ENCODE data around the gene GRIFIN. TPM values are rescaled to one million over a fixed set of nuclear protein-coding genes. Genes with fewer than 3 reads are reported as not detected.

Gene GRIFIN
- polyA plus RNA-seq, 1 donor (not counting 4 experiments of a cell fraction or from before 2014, with no cell fraction given): not detected

DNA sequence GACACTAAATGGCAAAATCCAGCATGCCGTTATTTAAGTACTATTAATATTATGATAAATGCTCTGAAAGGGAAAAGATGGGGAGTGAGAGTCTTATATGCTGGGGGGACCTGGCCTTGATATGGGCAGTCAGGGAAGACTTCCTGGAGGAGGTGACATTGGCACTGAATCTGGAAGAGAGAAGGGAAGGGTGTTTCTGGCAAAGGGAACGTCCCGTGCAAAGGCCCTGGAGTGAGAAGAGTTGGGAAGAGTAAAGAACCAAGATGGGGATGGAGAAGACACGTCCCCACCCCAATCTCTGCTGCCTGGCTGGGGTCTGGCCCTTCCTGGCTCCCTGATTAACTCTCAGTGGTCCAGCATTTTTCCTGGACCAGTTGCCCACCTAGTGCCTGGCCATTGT lies 5.0 kb upstream of the GRIFIN start:
- Histone ChIP-seq H3K9me1 (ENCODE audit: control insufficient read depth, extremely low read depth, insufficient read depth, low read length) (no peaks in the 10 kb centered on the region), H3K9me3 (ENCODE audit: control insufficient read depth, low read depth, low read length) (no peaks in the 10 kb centered on the region), H3K4me3 (ENCODE audit: control insufficient read depth in 2 of 3, extremely low read depth in 1 of 3, insufficient read depth in 2 of 3, low read depth in 1 of 3, low read length in 3 of 3) (no peak overlapping the region), H3K4me2 (ENCODE audit: control insufficient read depth, extremely low read depth, insufficient read depth, low read depth, low read length) (no peak overlapping the region), H3K79me2 (ENCODE audit: control insufficient read depth, insufficient read depth, low read length) (no peaks in the 10 kb centered on the region), H3K27me3 (ENCODE audit: control insufficient read depth, extremely low read depth, insufficient read depth, low read length) (peaks cover 25% of the 10 kb centered on the region), H2AFZ (ENCODE audit: control insufficient read depth, low read length) (no peak overlapping the region), H4K20me1 (ENCODE audit: control insufficient read depth, extremely low read depth, insufficient read depth, low read length) (no peaks in the 10 kb centered on the region), H3K4me1 (ENCODE audit: control insufficient read depth, extremely low read depth, insufficient read depth, low read length) (no peaks in the 10 kb centered on the region), H3K9ac (ENCODE audit: control insufficient read depth, extremely low read depth, insufficient read depth, low read length) (no peak overlapping the region), H3K27ac (ENCODE audit: control insufficient read depth, insufficient read depth, low read length) (no peak overlapping the region), H3K36me3 (ENCODE audit: control insufficient read depth in 2 of 2, extremely low read depth in 1 of 2, insufficient read depth in 2 of 2, low read length in 2 of 2) (no peaks in the 10 kb centered on the region)
- TF ChIP-seq EZH2 (IDR thresholded peaks at IDR 0.05; ENCODE audit: low read length): no peak
- TF ChIP-seq, protein P1, sequence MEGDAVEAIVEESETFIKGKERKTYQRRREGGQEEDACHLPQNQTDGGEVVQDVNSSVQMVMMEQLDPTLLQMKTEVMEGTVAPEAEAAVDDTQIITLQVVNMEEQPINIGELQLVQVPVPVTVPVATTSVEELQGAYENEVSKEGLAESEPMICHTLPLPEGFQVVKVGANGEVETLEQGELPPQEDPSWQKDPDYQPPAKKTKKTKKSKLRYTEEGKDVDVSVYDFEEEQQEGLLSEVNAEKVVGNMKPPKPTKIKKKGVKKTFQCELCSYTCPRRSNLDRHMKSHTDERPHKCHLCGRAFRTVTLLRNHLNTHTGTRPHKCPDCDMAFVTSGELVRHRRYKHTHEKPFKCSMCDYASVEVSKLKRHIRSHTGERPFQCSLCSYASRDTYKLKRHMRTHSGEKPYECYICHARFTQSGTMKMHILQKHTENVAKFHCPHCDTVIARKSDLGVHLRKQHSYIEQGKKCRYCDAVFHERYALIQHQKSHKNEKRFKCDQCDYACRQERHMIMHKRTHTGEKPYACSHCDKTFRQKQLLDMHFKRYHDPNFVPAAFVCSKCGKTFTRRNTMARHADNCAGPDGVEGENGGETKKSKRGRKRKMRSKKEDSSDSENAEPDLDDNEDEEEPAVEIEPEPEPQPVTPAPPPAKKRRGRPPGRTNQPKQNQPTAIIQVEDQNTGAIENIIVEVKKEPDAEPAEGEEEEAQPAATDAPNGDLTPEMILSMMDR (optimal IDR thresholded peaks at IDR 0.05 in 1 of 3, IDR thresholded peaks at IDR 0.05 in 1 of 3, conservative IDR thresholded peaks at IDR 0.05 in 1 of 3; ENCODE audit: extremely low read depth in 1 of 3, insufficient read depth in 2 of 3, low read length in 3 of 3): no peak
- no peak for FAIRE-seq
- dilution Hi-C loops (cut with MboI; ENCODE audit: extremely low pct_ligation_motif_present, low sequenced_read_pairs): no loop called here
- DNase-seq (ENCODE audit: low read depth, low spot score): no peak

DNA sequence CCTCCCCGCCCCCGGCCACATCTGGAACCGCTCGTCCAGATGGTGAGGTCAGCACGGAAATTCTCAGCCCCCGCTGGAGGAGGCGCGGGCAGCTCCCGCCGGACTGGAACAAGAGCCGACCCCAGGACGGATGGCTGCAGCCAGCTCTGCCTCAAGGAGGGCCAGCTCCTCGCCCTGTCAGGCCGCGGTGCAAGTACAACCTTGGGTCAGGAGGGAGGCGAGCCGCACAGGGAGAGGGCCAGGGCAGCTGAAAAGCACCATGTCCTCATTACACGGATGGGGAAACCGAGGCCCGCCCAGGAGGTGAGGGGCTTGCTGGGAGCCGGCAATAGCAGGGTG lies 3.8 kb upstream of the GRIFIN start:
- Histone ChIP-seq H3K9me3 (ENCODE audit: control insufficient read depth, low read depth, low read length) (no peaks in the 10 kb centered on the region), H3K4me3 (ENCODE audit: control insufficient read depth in 2 of 3, extremely low read depth in 1 of 3, insufficient read depth in 2 of 3, low read depth in 1 of 3, low read length in 3 of 3) (no peak overlapping the region), H2AFZ (ENCODE audit: control insufficient read depth, low read length) (no peak overlapping the region), H3K9me1 (ENCODE audit: control insufficient read depth, extremely low read depth, insufficient read depth, low read length) (no peaks in the 10 kb centered on the region), H3K27ac (ENCODE audit: control insufficient read depth, insufficient read depth, low read length) (no peak overlapping the region), H3K4me1 (ENCODE audit: control insufficient read depth, extremely low read depth, insufficient read depth, low read length) (no peaks in the 10 kb centered on the region), H3K4me2 (ENCODE audit: control insufficient read depth, extremely low read depth, insufficient read depth, low read depth, low read length) (no peak overlapping the region), H3K27me3 (ENCODE audit: control insufficient read depth, extremely low read depth, insufficient read depth, low read length) (peaks cover 25% of the 10 kb centered on the region), H4K20me1 (ENCODE audit: control insufficient read depth, extremely low read depth, insufficient read depth, low read length) (no peaks in the 10 kb centered on the region), H3K9ac (ENCODE audit: control insufficient read depth, extremely low read depth, insufficient read depth, low read length) (no peak overlapping the region), H3K79me2 (ENCODE audit: control insufficient read depth, insufficient read depth, low read length) (no peaks in the 10 kb centered on the region), H3K36me3 (ENCODE audit: control insufficient read depth in 2 of 2, extremely low read depth in 1 of 2, insufficient read depth in 2 of 2, low read length in 2 of 2) (no peaks in the 10 kb centered on the region)
- no peak for FAIRE-seq
- DNase-seq (ENCODE audit: low read depth, low spot score): no peak
- dilution Hi-C loops (cut with MboI; ENCODE audit: extremely low pct_ligation_motif_present, low sequenced_read_pairs): no loop called here
- no peak for TF ChIP-seq EZH2 (IDR thresholded peaks at IDR 0.05; ENCODE audit: low read length)
- TF ChIP-seq, protein P1 (optimal IDR thresholded peaks at IDR 0.05 in 1 of 3, IDR thresholded peaks at IDR 0.05 in 1 of 3, conservative IDR thresholded peaks at IDR 0.05 in 1 of 3; ENCODE audit: extremely low read depth in 1 of 3, insufficient read depth in 2 of 3, low read length in 3 of 3): no peak
